ENCODE data around the gene DDX43. TPM values are rescaled to one million over a fixed set of nuclear protein-coding genes. Genes with fewer than 3 reads are reported as not detected.

The DDX43 gene
- polyA plus RNA-seq, 1 donor from 2014 or later: not detected

DNA sequence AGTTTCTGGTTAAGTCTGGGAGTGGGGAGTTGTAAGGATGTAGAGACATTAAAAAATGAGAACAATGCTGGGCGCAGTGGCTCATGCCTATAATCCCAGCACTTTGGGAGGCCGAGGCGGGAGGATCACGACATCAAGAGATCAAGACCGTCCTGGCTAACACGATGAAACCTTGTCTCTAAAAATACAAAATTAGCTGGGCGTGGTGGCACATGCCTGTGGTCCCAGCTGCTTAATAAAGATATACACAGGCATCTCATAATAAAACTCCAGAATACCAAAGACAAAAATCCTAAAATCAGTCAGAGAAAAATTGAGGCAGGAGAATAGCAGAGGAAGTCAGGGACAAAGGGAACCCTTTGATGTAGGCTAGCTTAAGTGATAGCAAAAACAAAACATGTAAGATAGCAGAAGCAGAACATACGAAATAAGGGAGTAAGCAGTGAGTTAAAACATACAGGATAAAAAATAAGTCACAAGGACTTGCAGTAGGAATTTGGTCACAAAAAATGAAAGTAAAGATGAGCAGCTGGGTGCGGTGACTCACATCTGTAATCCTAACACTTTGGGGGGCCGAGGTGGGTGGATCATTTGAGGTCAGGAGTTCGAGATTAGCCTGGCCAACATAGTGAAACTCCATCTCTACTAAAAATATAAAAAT is 23.6 kb downstream of the DDX43 start:
- Histone ChIP-seq H4K20me1 (ENCODE audit: insufficient read depth) (no peaks in the 10 kb centered on the region), H3K9me3 (ENCODE audit: low read length) (no peaks in the 10 kb centered on the region), H3K9me2 (ENCODE audit: insufficient read depth, low read length) (no peaks in the 10 kb centered on the region), H3K27ac (ENCODE audit: low read length) (no peak overlapping the region), H3K9ac (ENCODE audit: low read length) (no peak overlapping the region), H3K4me3 (ENCODE audit: low read length) (no peak overlapping the region), H3K4me2 (ENCODE audit: low read length) (no peak overlapping the region), H3F3A (ENCODE audit: insufficient read depth, low read length, poor library complexity, severe bottlenecking) (no peaks in the 10 kb centered on the region), H3K27me3 (ENCODE audit: insufficient read depth, low read depth, low read length) (no peaks in the 10 kb centered on the region), H2AFZ (ENCODE audit: low read depth, low read length) (no peak overlapping the region), H3K79me2 (replicated peaks; ENCODE audit: insufficient read depth, low read length) (no peaks in the 10 kb centered on the region), H3K36me3 (ENCODE audit: insufficient read depth, low read length) (no peaks in the 10 kb centered on the region)
- TF ChIP-seq EZH2 (IDR thresholded peaks at IDR 0.05; ENCODE audit: borderline replicate concordance, insufficient read depth, low read length, poor library complexity, severe bottlenecking): no peak
- TF ChIP-seq, protein P1, sequence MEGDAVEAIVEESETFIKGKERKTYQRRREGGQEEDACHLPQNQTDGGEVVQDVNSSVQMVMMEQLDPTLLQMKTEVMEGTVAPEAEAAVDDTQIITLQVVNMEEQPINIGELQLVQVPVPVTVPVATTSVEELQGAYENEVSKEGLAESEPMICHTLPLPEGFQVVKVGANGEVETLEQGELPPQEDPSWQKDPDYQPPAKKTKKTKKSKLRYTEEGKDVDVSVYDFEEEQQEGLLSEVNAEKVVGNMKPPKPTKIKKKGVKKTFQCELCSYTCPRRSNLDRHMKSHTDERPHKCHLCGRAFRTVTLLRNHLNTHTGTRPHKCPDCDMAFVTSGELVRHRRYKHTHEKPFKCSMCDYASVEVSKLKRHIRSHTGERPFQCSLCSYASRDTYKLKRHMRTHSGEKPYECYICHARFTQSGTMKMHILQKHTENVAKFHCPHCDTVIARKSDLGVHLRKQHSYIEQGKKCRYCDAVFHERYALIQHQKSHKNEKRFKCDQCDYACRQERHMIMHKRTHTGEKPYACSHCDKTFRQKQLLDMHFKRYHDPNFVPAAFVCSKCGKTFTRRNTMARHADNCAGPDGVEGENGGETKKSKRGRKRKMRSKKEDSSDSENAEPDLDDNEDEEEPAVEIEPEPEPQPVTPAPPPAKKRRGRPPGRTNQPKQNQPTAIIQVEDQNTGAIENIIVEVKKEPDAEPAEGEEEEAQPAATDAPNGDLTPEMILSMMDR (IDR thresholded peaks at IDR 0.05; ENCODE audit: poor library complexity, severe bottlenecking): no peak
- TF ChIP-seq, protein P2, sequence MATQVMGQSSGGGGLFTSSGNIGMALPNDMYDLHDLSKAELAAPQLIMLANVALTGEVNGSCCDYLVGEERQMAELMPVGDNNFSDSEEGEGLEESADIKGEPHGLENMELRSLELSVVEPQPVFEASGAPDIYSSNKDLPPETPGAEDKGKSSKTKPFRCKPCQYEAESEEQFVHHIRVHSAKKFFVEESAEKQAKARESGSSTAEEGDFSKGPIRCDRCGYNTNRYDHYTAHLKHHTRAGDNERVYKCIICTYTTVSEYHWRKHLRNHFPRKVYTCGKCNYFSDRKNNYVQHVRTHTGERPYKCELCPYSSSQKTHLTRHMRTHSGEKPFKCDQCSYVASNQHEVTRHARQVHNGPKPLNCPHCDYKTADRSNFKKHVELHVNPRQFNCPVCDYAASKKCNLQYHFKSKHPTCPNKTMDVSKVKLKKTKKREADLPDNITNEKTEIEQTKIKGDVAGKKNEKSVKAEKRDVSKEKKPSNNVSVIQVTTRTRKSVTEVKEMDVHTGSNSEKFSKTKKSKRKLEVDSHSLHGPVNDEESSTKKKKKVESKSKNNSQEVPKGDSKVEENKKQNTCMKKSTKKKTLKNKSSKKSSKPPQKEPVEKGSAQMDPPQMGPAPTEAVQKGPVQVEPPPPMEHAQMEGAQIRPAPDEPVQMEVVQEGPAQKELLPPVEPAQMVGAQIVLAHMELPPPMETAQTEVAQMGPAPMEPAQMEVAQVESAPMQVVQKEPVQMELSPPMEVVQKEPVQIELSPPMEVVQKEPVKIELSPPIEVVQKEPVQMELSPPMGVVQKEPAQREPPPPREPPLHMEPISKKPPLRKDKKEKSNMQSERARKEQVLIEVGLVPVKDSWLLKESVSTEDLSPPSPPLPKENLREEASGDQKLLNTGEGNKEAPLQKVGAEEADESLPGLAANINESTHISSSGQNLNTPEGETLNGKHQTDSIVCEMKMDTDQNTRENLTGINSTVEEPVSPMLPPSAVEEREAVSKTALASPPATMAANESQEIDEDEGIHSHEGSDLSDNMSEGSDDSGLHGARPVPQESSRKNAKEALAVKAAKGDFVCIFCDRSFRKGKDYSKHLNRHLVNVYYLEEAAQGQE (IDR thresholded peaks at IDR 0.05; ENCODE audit: borderline replicate concordance): no peak
- TF ChIP-seq EP300 (conservative IDR thresholded peaks at IDR 0.05; ENCODE audit: poor library complexity, severe bottlenecking): no peak
- TF ChIP-seq MXI1 (conservative IDR thresholded peaks at IDR 0.05; ENCODE audit: poor library complexity, severe bottlenecking): no peak
- TF ChIP-seq SMC3 (conservative IDR thresholded peaks at IDR 0.05; ENCODE audit: poor library complexity): no peak
- TF ChIP-seq POLR2AphosphoS5 (IDR thresholded peaks at IDR 0.05): no peak
- TF ChIP-seq RAD21 (conservative IDR thresholded peaks at IDR 0.05): no peak
- TF ChIP-seq TAF1 (IDR thresholded peaks at IDR 0.05; ENCODE audit: low read depth): no peak

GRCh38 chr6:73421534-73421933 is 26.9 kb downstream of the DDX43 start:
- Histone ChIP-seq H3K27me3 (ENCODE audit: insufficient read depth, low read depth, low read length) (no peaks in the 10 kb centered on the region), H3K9me3 (ENCODE audit: low read length) (no peaks in the 10 kb centered on the region), H3K4me3 (ENCODE audit: low read length) (no peak overlapping the region), H3K4me2 (ENCODE audit: low read length) (no peak overlapping the region), H3K36me3 (ENCODE audit: insufficient read depth, low read length) (no peaks in the 10 kb centered on the region), H3K79me2 (replicated peaks; ENCODE audit: insufficient read depth, low read length) (no peaks in the 10 kb centered on the region), H3F3A (ENCODE audit: insufficient read depth, low read length, poor library complexity, severe bottlenecking) (no peaks in the 10 kb centered on the region), H2AFZ (ENCODE audit: low read depth, low read length) (no peak overlapping the region), H3K9me2 (ENCODE audit: insufficient read depth, low read length) (no peaks in the 10 kb centered on the region), H3K27ac (ENCODE audit: low read length) (no peak overlapping the region), H4K20me1 (ENCODE audit: insufficient read depth) (no peaks in the 10 kb centered on the region), H3K9ac (ENCODE audit: low read length) (no peak overlapping the region)
- TF ChIP-seq, protein P1 (IDR thresholded peaks at IDR 0.05; ENCODE audit: poor library complexity, severe bottlenecking): no peak
- TF ChIP-seq, protein P2 (IDR thresholded peaks at IDR 0.05; ENCODE audit: borderline replicate concordance): no peak
- no peak for TF ChIP-seq MXI1 (conservative IDR thresholded peaks at IDR 0.05; ENCODE audit: poor library complexity, severe bottlenecking)
- TF ChIP-seq TAF1 (IDR thresholded peaks at IDR 0.05; ENCODE audit: low read depth): no peak
- TF ChIP-seq SMC3 (conservative IDR thresholded peaks at IDR 0.05; ENCODE audit: poor library complexity): no peak
- TF ChIP-seq RAD21 (conservative IDR thresholded peaks at IDR 0.05): no peak
- no peak for TF ChIP-seq EP300 (conservative IDR thresholded peaks at IDR 0.05; ENCODE audit: poor library complexity, severe bottlenecking)
- TF ChIP-seq EZH2 (IDR thresholded peaks at IDR 0.05; ENCODE audit: borderline replicate concordance, insufficient read depth, low read length, poor library complexity, severe bottlenecking): no peak
- no peak for TF ChIP-seq POLR2AphosphoS5 (IDR thresholded peaks at IDR 0.05)
